HL-60 (cell line): ENCODE data around the gene TMEM245.

Experiments used
- DNase-seq, 2 experiments: peaks; one replicate each; pipeline ENCODE4 v3.0.0-alpha.2; 2010 to 2020; ENCODE audit warnings: low read depth in 1 of 2, low spot score in 1 of 2
- H3K27ac ChIP-seq: fragments of 250-450 bp; sonication (Bioruptor Pico); replicated peaks from 2 replicates; pipeline ENCODE4 v1.5.1; 2020; ENCODE audit warnings: mild to moderate bottlenecking, moderate library complexity
- H3K27me3 ChIP-seq: fragments of 250-450 bp; sonication (Bioruptor Pico); 2 replicates; pipeline ENCODE4 v1.5.1; 2021; ENCODE audit warnings: mild to moderate bottlenecking, moderate library complexity; ENCODE audit not compliant: insufficient read depth, poor library complexity, severe bottlenecking
- H3K4me3 ChIP-seq: replicated peaks from 2 replicates; pipeline ENCODE4 v1.5.1; 2011; ENCODE audit warnings: mild to moderate bottlenecking, control low read depth, low read length; ENCODE audit not compliant: insufficient read depth
- CTCF ChIP-seq: IDR thresholded peaks from one replicate; pipeline ENCODE4 v1.5.1; 2011; ENCODE audit warnings: low read length, control low read depth, inconsistent platforms; ENCODE audit not compliant: insufficient read depth
- GABPA ChIP-seq: IDR thresholded peaks from 2 replicates; pipeline ENCODE4 v1.6.1; 2012; ENCODE audit warnings: low read depth
- POLR2AphosphoS5 ChIP-seq: IDR thresholded peaks from 2 replicates; pipeline ENCODE4 v1.6.1; 2012; ENCODE audit warnings: low read depth
- REST ChIP-seq: IDR thresholded peaks from 2 replicates; pipeline ENCODE4 v1.6.1; 2012; ENCODE audit warnings: low read depth; ENCODE audit not compliant: insufficient replicate concordance
- SPI1 ChIP-seq: IDR thresholded peaks from 2 replicates; pipeline ENCODE4 v1.6.1; 2012; ENCODE audit warnings: low read depth, mild to moderate bottlenecking, borderline replicate concordance

Gene TMEM245

GRCh38 chr9:108997112-108997511 lies 122.6 kb downstream of the TMEM245 start:
- no peaks in the 10 kb centered on the region for H3K27me3 ChIP-seq
- no peak overlapping the region for H3K4me3 ChIP-seq
- peak overlapping the region; percentile 57 for H3K27ac ChIP-seq
- peak in 1 of 2 experiments; percentile 16 for DNase-seq
- TF ChIP-seq CTCF (no peak), REST (no peak), GABPA (no peak), POLR2AphosphoS5 (no peak), SPI1 (peak; percentile 16; the same call in 1 of the 2 replicates)

DNA sequence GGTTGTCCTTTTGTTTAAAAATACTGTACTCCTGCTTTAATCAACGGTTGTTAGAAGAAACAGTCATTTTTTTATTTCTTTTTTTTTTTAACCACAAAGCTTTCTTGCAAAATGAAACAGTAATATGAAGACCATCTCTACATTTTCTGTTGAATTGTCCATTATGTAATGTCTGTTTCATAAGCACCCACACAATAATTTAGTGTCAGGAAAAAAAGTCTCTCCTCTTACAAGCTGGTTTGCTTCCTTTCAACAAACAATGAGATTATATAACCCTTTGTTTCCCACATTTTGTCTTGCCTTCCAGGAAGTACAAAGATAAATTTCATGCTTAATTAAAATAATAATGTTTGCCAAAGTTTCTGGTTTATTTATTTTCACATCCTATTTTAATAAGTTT lies 123.1 kb downstream of the TMEM245 start:
- H3K27me3 ChIP-seq, result no peaks in the 10 kb centered on the region
- TF ChIP-seq POLR2AphosphoS5 (no peak), REST (no peak), GABPA (no peak), SPI1 (no peak), CTCF (no peak)
- DNase-seq, result peak in 1 of 2 experiments; percentile 47
- no peak overlapping the region for H3K4me3 ChIP-seq
- H3K27ac ChIP-seq, result peak overlapping the region; percentile 57

GRCh38 chr9:108994695-108995094 lies 125.1 kb downstream of the TMEM245 start:
- Histone ChIP-seq H3K27me3 (no peaks in the 10 kb centered on the region), H3K4me3 (no peak overlapping the region), H3K27ac (peak overlapping the region; percentile 69)
- no peak for TF ChIP-seq REST
- TF ChIP-seq POLR2AphosphoS5, result 0 out of 2 replicates have a peak, but pooled peaks have one; percentile 36
- TF ChIP-seq GABPA, result no peak
- no peak for TF ChIP-seq CTCF
- TF ChIP-seq SPI1, result peak; percentile 96
- peak in 1 of 2 experiments; percentile 77 for DNase-seq
